Measurements from ENCODE around the gene EMC7. TPM values are rescaled to one million over a fixed set of nuclear protein-coding genes. Genes with fewer than 3 reads are reported as not detected.
A peak's percentile ranks its signal among the peaks of the same experiment; 100 is the strongest.

The EMC7 gene
- polyA plus RNA-seq, 3 donors, result 41.7 to 135 (median 125) TPM

DNA sequence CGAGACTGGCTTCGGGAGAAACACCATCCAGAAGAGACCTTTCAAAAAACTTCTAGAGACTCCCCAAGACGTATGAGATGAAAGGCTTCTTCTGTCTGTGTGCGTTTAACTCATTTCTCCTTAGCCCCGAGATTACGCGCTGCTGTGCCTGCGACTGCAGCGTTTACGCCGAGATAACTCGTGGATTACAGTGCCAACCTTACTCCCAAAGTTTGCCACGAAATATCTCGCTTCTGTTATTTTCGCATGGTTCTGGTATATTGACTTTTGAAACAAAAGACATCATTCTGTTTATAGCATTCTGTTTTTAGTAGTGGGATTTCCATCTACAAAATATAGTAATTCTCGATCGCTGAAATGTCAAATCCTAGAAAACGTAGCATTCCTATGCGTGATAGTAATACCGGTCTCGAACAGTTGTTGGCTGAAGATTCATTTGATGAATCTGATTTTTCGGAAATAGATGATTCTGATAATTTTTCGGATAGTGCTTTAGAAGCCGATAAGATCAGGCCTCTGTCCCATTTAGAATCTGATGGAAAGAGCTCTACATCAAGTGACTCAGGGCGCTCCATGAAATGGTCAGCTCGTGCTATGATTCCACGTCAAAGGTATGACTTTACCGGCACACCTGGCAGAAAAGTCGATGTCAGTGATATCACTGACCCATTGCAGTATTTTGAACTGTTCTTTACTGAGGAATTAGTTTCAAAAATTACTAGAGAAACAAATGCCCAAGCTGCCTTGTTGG, 688 bp upstream of the EMC7 start:
- Mint-ChIP-seq H3K36me3 (peaks cover 9 to 14% of the 10 kb centered on the region in 2 donors), H3K27me3 (ENCODE audit: low read depth in 3 of 3) (no peaks in the 10 kb centered on the region), H3K9me3 (peaks cover 2 to 15% (median 9%) of the 10 kb centered on the region in 7 donors), H3K4me1 (peaks cover 20% of the 10 kb centered on the region), H3K27ac (peak overlapping the region; percentile 98 to 100 (median 99)), H3K4me3 (peak overlapping the region; percentile 98 to 99)
- Histone ChIP-seq H3K4me2 (replicated peaks; ENCODE audit: extremely low read depth, low read length, poor library complexity, severe bottlenecking) (peak overlapping the region; percentile 88), H3K36me3 (replicated peaks in 1 of 2; ENCODE audit: control insufficient read depth in 1 of 2, insufficient read depth in 2 of 2, low read length in 2 of 2) (peaks cover 0 to 4% of the 10 kb centered on the region in 2 donors), H3K9me3 (replicated peaks in 1 of 2; ENCODE audit: control insufficient read depth in 1 of 2, insufficient read depth in 1 of 2, low read length in 2 of 2) (no peaks in the 10 kb centered on the region), H3K79me2 (ENCODE audit: insufficient read depth, low read length) (peaks cover 43% of the 10 kb centered on the region), H3K4me1 (ENCODE audit: control insufficient read depth in 1 of 2, insufficient read depth in 2 of 2, low read length in 2 of 2) (peaks cover 23 to 28% of the 10 kb centered on the region in 2 donors), H3K4me3 (replicated peaks in 1 of 3; ENCODE audit: low read depth in 2 of 3, low read length in 3 of 3) (peak overlapping the region; percentile 87 to 98 (median 97)), H3K9ac (ENCODE audit: insufficient read depth, low read length, poor library complexity, severe bottlenecking) (peak overlapping the region; percentile 91), H2AFZ (ENCODE audit: insufficient read depth, low read depth, low read length, poor library complexity, severe bottlenecking) (peak overlapping the region; percentile 75), H4K20me1 (ENCODE audit: insufficient read depth, low read length) (no peaks in the 10 kb centered on the region), H3K27me3 (ENCODE audit: control insufficient read depth in 2 of 2, insufficient read depth in 2 of 2, low read length in 2 of 2) (no peaks in the 10 kb centered on the region), H3K27ac (ENCODE audit: low read depth in 1 of 2, low read length in 2 of 2) (peak overlapping the region; percentile 91 to 96)
- no peak for DNase-seq
- TF ChIP-seq, protein P1, sequence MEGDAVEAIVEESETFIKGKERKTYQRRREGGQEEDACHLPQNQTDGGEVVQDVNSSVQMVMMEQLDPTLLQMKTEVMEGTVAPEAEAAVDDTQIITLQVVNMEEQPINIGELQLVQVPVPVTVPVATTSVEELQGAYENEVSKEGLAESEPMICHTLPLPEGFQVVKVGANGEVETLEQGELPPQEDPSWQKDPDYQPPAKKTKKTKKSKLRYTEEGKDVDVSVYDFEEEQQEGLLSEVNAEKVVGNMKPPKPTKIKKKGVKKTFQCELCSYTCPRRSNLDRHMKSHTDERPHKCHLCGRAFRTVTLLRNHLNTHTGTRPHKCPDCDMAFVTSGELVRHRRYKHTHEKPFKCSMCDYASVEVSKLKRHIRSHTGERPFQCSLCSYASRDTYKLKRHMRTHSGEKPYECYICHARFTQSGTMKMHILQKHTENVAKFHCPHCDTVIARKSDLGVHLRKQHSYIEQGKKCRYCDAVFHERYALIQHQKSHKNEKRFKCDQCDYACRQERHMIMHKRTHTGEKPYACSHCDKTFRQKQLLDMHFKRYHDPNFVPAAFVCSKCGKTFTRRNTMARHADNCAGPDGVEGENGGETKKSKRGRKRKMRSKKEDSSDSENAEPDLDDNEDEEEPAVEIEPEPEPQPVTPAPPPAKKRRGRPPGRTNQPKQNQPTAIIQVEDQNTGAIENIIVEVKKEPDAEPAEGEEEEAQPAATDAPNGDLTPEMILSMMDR (IDR thresholded peaks at IDR 0.05), result no peak
- WGBS (ENCODE audit: insufficient coverage), result 39% methylated on average over 17 of the region's 29 CpGs
- intact Hi-C loops (cut with micrococcal nuclease), result loop anchor here (5.0 to 10.0 kb wide), 4 partner anchors 110 to 882 kb away; partner anchors contain the start of genes KATNBL1 (in 2 of the 2), EMC4 (in 1 of the 2), SLC12A6 (in 1 of the 2) and ZNF770 (in 1 of the 2)

DNA sequence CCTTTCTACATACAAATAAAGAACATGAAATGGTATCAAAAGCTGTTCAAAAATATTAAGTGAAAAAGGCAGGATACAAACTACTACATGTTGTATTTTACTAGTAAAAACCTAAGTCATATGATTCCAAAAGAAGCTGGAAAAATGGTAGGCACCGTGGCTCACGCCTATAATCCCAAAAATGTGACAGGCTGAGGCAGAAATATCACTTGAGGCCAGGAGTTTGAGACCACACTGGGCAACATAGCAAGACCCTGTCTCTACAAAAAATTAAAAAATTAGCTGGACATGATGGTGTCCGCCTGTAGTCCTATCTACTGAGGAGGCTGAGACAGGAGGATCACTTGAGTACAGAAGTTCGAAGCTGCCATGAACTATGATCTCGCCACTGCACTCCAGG, 1.7 kb downstream of the EMC7 start:
- intact Hi-C loops (cut with micrococcal nuclease), result loop anchor here (5.0 to 10.0 kb wide), 4 partner anchors 112 to 885 kb away; partner anchors contain the start of genes KATNBL1 (in 2 of the 2), EMC4 (in 1 of the 2), SLC12A6 (in 1 of the 2) and ZNF770 (in 1 of the 2)
- DNase-seq, result no peak
- TF ChIP-seq, protein P1 (IDR thresholded peaks at IDR 0.05), result no peak
- Histone ChIP-seq H3K9ac (ENCODE audit: insufficient read depth, low read length, poor library complexity, severe bottlenecking) (no peak overlapping the region), H3K27ac (ENCODE audit: low read depth in 1 of 2, low read length in 2 of 2) (no peak overlapping the region), H3K9me3 (replicated peaks in 1 of 2; ENCODE audit: control insufficient read depth in 1 of 2, insufficient read depth in 1 of 2, low read length in 2 of 2) (no peaks in the 10 kb centered on the region), H2AFZ (ENCODE audit: insufficient read depth, low read depth, low read length, poor library complexity, severe bottlenecking) (no peak overlapping the region), H3K79me2 (ENCODE audit: insufficient read depth, low read length) (peaks cover 64% of the 10 kb centered on the region), H3K4me2 (replicated peaks; ENCODE audit: extremely low read depth, low read length, poor library complexity, severe bottlenecking) (no peak overlapping the region), H3K4me3 (replicated peaks in 1 of 3; ENCODE audit: low read depth in 2 of 3, low read length in 3 of 3) (no peak overlapping the region), H4K20me1 (ENCODE audit: insufficient read depth, low read length) (no peaks in the 10 kb centered on the region), H3K27me3 (ENCODE audit: control insufficient read depth in 2 of 2, insufficient read depth in 2 of 2, low read length in 2 of 2) (no peaks in the 10 kb centered on the region), H3K4me1 (ENCODE audit: control insufficient read depth in 1 of 2, insufficient read depth in 2 of 2, low read length in 2 of 2) (peaks cover 23 to 28% of the 10 kb centered on the region in 2 donors), H3K36me3 (replicated peaks in 1 of 2; ENCODE audit: control insufficient read depth in 1 of 2, insufficient read depth in 2 of 2, low read length in 2 of 2) (peaks cover 4 to 17% of the 10 kb centered on the region in 2 donors)
- Mint-ChIP-seq H3K9me3 (peaks cover 2 to 11% (median 9%) of the 10 kb centered on the region in 7 donors), H3K36me3 (peaks cover 18 to 24% of the 10 kb centered on the region in 2 donors), H3K4me3 (no peak overlapping the region), H3K27me3 (ENCODE audit: low read depth in 3 of 3) (no peaks in the 10 kb centered on the region), H3K4me1 (peaks cover 20% of the 10 kb centered on the region), H3K27ac (peak overlapping the region in 1 of 7 donors; percentile 15)
- WGBS (ENCODE audit: insufficient coverage), result no CpG with 5 or more reads among the region's 5 CpGs

Data from CD14-positive monocyte (primary cell).